Testis (tissue), 2 donors: ENCODE measurements around the gene PINK1.

Experiments
- POLR2A ChIP-seq: fragments of 450-650 bp; IDR thresholded peaks from one replicate; pipeline ENCODE4 v1.6.1; 2017; ENCODE audit warnings: antibody characterized with exemption, mild to moderate bottlenecking, moderate library complexity
- TF ChIP-seq, protein P1 (sequence below), 3 experiments: fragments of 450-650 bp in 2 of 3; fragments of 200-600 bp in 1 of 3; sonication (generic) in 1 of 3; IDR thresholded peaks; one replicate each; pipeline ENCODE4 v1.5.1; 2016 to 2019; ENCODE audit warnings: antibody characterized with exemption in 3 of 3, mild to moderate bottlenecking in 2 of 3, moderate library complexity in 1 of 3

DNA sequence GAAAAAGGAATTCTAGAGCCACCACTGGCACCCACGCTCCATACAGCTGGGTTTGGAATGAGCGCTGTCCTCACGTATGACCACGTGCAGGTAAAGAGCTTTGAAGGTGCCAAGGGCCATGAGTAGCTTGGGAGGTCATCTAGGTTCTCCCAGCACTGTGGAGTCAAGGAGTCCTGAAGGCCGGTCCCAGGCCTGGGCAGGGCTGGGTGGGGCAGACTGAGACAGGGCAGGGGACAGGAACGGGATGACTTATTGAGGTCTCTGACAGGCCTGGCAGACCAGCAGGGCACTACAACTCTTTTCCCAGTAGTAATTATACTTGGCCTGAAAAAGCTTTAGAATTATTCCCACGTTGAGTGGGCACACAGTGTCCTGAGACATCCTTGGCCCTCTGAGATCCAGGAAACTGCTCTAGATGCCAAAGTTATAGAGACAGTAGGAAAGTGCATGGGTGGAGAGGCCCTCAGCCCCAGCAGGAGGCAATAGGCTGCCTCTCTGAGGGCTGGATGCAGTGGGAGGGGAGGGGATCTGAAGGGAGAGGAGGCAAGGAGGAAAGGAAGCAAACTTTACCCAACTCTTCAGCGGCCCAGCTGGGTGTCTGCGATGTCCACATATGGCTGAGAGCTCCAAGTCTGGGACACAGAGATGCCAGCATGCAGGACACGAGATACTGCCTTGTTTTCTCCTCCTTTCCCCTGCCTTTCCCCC lies 46.2 kb upstream of the PINK1 start:
- TF ChIP-seq, protein P1, sequence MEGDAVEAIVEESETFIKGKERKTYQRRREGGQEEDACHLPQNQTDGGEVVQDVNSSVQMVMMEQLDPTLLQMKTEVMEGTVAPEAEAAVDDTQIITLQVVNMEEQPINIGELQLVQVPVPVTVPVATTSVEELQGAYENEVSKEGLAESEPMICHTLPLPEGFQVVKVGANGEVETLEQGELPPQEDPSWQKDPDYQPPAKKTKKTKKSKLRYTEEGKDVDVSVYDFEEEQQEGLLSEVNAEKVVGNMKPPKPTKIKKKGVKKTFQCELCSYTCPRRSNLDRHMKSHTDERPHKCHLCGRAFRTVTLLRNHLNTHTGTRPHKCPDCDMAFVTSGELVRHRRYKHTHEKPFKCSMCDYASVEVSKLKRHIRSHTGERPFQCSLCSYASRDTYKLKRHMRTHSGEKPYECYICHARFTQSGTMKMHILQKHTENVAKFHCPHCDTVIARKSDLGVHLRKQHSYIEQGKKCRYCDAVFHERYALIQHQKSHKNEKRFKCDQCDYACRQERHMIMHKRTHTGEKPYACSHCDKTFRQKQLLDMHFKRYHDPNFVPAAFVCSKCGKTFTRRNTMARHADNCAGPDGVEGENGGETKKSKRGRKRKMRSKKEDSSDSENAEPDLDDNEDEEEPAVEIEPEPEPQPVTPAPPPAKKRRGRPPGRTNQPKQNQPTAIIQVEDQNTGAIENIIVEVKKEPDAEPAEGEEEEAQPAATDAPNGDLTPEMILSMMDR (IDR thresholded peaks at IDR 0.05) = no peak
- no peak for TF ChIP-seq POLR2A
